HG03460 (cell line): ENCODE results near the gene EML2.
A peak's percentile ranks its signal among the peaks of the same experiment; 100 is the strongest.
"Not testable (repeated sequence)": the region's sequence is repeated elsewhere in the genome, so short reads cannot be mapped to it uniquely, and the experiment has no call there.

Experiments
- ATAC-seq: cut with Tn5 transposase; IDR thresholded peaks from one replicate; pipeline ENCODE4 v1.9.1; 2021; ENCODE audit not compliant: unreplicated experiment

The EML2 gene

DNA sequence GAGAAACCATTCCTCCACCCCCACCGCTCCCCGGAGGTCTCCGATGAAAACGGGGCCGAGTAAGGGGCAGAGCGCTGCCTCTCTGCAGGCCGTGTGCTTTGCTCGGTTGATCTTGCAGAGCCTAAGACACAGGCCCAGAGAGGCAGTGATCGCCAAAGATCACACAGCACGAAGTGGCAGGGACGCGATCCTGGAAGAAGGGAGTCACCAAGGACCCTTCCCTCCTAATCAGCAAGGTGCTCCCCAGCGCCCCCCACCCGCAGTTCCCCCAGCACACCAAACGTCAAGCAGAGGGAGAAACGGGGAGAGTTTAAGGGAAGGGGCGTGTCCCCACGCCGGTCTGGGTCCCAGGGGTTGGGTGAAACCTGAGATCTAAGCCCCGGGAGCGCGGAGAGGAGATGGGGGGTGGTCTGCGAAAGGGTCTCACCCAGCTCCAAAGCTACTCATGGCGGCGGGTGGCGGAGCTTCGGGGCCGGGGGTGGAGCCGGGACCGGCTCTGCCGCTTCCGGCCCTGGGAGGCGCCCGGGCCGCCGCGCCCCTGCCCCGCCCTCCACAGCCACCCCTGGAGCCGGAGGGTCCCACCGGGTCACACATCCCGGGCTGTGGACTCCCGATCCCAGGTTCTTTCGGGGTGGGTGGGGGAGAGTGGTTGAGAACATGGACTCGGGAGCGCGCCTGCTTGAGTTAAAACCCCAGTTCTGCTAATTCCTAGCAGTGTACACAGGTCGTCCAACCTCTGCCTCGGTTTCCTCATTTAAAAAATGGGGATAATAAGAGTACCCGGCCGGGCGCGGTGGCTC is at the start of gene EML2:
TSS of gene EML2 (minus strand) at position 468 of the 800 bp plus-strand sequence. CDS start at position 447, 21 bp downstream.
- no peak for ATAC-seq

DNA sequence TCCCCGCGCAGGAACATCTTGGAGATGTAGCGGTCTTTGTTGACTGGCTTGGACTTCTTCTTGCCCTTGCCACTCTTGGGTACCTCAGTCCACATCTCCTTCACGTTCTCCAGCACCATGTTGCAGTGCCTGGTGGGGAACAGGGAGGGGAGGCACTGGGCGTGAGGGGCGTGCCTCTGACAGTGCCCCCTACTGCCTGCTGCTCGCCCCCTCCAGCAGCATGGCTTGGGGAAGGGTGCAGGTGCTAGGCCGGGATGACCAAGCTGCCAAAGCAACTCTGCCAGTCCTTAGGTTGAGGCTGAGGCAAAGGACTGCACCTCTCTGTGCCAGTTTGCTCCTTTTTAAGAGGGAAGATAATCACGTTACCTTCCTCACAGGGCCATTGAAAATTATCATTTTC is 48.4 kb upstream of the EML2 start:
- no peak for ATAC-seq

DNA sequence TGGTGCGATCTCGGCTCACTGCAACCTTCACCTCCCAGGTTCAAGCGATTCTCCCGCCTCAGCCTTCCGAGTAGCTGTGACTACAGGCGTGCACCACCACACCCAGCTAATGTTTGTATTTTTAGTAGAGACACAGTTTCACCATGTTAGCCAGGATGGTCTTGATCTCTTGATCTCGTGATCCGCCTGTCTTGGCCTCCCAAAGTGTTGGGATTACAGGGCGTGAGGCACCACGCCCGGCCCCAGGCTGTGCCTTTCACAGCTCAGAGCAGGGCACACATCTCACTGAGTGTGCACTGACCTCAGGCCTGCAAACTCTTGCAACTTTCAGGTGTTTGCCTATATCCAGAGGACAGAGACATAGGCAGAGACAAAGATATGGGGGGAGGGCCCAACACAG is 45.8 kb upstream of the EML2 start:
- not testable (repeated sequence) for ATAC-seq

- ATAC-seq: no peak
Observed at GRCh38 chr19:45682908-45683307, 43.7 kb upstream of the EML2 start.

DNA sequence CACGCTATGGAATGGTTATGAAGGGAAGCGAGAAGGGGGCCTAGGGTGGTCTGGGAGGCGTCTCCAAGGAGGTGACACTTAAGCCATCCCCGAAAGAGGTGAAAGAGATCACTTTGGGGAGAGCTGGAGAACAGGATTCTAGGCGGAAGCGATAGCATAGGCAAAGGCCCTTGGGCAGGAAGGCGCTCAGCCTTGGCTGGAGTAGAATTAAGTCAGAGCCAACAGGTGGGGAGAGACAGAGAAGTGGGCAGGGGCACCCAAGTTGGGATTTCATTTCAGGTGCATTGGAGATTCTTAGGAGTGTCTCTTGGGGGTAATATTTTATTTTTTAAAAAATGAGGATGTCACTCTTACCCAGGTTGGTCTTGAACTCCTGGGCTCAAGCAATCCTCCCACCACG is 42.9 kb upstream of the EML2 start:
- no peak for ATAC-seq

GRCh38 chr19:45681391-45682015 is 42.3 kb upstream of the EML2 start:
- ATAC-seq: peak; percentile 69

- no peak for ATAC-seq
Observed at GRCh38 chr19:45677351-45678230, 38.4 kb upstream of the EML2 start.

DNA sequence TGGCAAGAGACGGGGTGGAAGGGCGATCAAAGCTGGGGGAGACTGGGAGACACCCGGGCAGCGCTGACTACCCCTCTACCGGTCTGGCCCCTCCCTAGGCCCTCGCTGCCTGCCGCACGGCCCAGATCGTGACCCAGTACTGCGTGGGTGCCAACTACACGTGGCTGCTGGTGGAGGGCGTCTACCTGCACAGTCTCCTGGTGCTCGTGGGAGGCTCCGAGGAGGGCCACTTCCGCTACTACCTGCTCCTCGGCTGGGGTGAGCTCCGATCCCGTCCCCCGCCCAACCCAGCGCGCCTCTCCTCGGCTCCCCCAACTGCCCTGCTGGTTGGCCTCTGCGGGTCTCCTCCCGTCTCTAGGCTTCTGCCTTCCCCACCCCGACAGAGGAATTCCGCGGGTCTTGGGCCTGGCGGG is 37.7 kb upstream of the EML2 start:
- ATAC-seq: no peak

GRCh38 chr19:45674946-45675345 is 35.7 kb upstream of the EML2 start:
- no peak for ATAC-seq

- ATAC-seq: peak; percentile 46
Observed at GRCh38 chr19:45670670-45671453, 31.7 kb upstream of the EML2 start.

DNA sequence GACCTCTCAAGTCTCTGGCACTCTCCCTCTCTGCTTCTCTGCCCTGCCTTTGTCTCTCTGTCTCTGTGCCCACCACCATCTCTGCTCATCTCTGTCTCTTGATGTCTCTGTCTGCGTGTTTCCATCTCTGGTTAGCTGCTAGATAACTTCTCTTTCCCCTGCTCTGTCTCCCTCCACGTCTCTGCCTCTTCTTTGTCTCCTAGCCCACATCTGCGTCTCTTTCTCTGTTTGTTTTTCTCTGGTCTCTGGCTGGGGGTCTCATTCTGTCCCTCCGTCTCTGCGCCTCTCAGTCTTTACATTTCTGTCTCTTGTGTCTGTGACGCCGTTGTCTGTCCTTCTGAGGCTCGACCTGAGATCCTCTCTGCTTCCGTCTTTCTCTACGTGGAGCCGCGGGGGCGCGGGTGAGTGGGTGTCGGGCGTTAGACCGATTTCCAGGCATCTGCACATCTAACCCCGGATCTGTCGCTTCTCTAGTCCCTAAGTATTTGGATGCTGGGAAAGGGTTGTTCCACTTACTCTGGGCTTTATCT is 29.2 kb upstream of the EML2 start:
- ATAC-seq: no peak

DNA sequence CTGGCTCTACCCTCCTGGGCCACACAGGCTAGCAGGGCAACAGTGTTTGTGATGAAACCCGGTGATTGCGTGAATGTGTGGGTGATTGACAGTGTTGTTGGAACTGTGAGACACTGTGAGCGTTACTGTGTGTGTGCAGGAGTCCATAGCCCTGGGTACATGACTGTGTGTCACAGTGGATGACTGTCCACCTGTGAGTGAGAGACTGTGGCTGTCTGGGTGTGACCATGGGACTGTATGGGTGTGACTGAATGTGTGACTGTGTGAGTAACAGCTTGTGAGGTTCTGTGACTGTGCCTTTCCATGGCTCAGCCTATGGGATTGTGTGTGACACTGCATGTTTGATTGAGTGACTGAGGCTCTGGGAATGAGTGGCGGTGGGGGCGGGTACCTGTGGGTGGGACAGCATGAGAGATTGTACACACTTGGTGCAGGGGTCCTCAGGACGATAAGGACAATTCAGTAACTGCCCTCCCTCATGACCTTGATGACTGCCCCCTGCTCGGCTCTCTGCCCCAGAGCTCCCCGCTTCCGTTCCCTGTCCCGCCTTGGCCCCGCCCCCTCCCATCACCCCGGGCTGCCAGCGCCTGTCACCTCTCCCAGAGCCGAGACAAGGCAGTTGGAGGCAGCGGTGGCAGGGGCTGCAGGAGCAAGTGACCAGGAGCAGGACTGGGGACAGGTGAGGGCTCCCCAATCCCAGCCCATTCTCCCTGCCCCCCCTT is 28.6 kb upstream of the EML2 start, which contains the start of gene GIPR:
TSS of gene GIPR (plus strand) at position 602 of the 722 bp plus-strand sequence. CDS start 1,300 bp downstream, outside the sequence.
- ATAC-seq: no peak

GRCh38 chr19:45664575-45664974 is 25.4 kb upstream of the EML2 start:
- no peak for ATAC-seq

DNA sequence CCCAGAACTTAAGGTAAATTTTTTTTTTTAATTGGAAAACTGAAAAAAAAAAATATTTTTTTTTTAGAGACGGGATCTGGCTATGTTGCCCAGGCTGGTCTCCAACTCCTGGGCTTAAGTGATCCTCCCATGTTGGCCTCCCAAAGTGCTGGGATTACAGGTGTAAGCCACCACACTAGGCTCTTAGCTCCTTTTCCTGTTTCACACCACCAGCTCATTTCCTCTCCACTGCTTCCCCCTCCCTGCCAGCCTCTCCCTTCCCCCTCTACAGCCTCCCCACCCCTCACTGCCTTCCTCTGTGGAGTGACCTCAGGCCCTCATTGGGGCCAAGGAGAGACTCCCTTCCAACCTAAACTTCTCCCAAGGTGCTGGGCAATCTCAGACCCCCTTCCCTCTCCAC is 24.6 kb upstream of the EML2 start:
- ATAC-seq: no peak

- ATAC-seq: no peak
Observed at GRCh38 chr19:45660636-45661035, 21.4 kb upstream of the EML2 start.

GRCh38 chr19:45659096-45659729 is 20.0 kb upstream of the EML2 start:
- no peak for ATAC-seq

DNA sequence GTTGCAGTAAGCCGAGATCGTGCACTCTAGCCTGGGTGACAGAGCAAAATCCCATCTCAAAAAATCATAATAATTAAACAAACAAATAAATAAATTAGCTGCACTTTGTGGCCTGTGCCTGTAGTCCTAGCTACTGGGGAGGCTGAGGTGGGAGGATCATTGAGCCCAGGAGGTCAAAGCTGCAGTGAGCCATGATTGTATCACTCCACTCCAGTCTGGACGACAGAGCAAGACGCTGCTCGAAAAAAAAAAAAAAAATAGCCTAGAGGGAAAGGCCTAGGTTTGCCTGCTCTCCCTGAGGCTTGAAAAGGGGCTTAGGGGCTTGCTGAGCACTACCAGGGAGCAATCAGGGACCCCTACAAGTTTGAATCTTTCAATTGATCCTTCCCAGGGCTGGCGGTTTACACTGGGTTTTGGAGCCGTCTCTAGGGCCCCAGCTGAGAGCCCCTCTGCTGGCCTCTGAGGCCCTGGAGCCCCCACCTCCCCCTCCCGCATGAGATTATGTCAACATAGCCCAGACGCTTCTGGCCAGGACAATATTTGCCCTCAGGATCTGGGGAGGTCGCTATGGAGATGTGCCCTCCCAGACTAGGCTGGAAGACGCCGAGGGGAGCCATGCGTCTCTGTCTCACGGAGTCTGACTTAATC is 18.4 kb upstream of the EML2 start:
- ATAC-seq: no peak

GRCh38 chr19:45655073-45655472 is 15.9 kb upstream of the EML2 start:
- ATAC-seq: no peak

GRCh38 chr19:45653634-45654033 is 14.4 kb upstream of the EML2 start:
- ATAC-seq: no peak
